CD1c-positive myeloid dendritic cell (primary cell): Measurements from ENCODE around the gene SPEM2.

Experiments used
- DNase-seq: peaks from one replicate; pipeline ENCODE4 v3.0.0-alpha.2; 2016; ENCODE audit errors: extremely low spot score

The SPEM2 gene

GRCh38 chr17:7421186-7421585, 4.2 kb upstream of the SPEM2 start:
- no peak for DNase-seq

DNA sequence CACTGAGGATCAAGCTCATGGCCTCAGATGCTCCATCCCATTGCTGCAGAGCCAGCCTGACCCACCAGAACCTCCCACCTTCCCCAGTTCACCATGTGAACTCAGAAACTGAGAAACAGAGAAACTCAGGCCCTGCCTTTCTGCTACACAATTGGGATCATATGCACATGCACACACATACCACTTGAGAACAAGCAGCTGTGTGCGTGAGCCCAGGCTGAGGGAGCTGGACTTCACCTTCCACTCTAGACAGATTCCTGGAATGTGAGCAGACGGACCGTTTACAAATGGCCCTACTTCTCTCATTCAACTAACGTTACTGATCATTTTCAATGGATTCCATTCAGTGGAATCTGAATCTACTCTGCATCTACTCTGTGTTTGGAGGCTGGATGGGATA, 1.7 kb upstream of the SPEM2 start:
- DNase-seq: no peak

- no peak for DNase-seq
These were observed 340 bp downstream of the SPEM2 start for GRCh38 chr17:7425756-7426155.

- no peak for DNase-seq
These were observed 917 bp downstream of the SPEM2 start for GRCh38 chr17:7426203-7426863.

DNA sequence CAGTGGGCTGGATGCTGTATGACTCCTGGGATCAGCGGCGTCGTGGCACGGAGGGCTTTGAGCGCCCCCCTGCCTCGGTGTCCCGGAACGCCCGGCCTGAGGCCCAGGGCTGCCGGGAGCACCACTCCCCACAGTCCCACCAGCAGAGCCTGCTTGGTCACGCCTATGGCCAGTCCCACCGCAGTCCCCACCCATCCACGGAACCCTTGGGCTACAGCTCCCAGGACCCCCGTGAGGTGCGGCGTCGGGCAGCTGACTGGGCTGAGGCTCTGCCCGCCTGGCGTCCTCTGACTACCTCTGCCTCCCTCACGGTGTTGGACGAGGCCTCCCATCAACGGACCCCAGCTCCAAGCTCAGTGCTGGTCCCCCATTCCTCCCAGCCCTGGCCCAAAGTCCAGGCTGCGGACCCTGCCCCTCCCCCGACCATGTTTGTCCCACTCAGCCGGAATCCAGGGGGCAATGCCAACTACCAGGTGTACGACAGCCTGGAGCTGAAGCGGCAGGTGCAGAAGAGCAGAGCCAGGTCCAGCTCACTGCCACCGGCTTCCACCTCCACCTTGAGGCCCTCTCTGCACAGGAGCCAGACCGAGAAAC, 1.6 kb downstream of the SPEM2 start:
- no peak for DNase-seq

DNA sequence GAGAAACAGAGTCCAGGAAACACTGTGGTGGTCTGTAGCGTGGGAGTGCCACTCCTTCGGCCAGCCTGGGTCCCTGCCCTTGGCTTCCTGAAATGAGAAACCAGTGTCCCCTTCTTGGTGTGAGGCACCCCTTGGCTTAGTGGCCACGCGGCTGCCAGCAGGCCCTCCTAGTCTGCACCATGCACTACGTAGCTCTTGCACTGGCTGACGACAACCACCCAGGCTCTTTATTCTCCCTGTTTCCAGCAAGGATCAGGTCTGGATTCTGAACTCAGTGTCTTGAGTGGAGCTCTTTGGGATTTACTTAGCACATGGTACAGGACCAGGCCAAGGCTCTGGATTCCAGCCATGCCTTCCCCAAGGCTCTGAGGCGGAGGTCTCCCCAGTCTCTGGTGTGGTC, 2.1 kb downstream of the SPEM2 start:
- DNase-seq: no peak

DNA sequence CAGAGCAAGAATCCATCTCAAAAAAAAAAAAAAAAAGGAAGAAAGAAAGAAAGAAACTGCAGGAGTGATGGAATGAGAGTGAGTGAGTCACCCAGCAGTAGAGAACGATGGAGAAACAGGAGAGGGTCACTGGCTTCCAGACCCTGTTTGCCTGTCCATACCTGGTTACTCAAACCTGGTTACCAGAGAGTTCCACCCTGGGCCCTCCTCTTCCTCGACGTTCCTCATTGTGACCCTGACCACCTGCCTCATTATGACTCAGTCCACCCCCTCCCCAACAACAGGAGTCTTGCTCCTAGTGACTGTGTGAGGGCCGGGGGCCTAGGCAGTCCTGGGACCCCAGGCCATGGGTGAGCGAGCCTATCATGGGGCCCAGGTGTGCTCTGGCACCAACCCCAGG, 3.1 kb downstream of the SPEM2 start, which contains the start of gene SPEM3:
Gene SPEM3, plus strand, starts transcription at position 301 of the 400 bp plus-strand sequence. Its CDS starts 46 bp downstream, at position 347.
- no peak for DNase-seq

DNA sequence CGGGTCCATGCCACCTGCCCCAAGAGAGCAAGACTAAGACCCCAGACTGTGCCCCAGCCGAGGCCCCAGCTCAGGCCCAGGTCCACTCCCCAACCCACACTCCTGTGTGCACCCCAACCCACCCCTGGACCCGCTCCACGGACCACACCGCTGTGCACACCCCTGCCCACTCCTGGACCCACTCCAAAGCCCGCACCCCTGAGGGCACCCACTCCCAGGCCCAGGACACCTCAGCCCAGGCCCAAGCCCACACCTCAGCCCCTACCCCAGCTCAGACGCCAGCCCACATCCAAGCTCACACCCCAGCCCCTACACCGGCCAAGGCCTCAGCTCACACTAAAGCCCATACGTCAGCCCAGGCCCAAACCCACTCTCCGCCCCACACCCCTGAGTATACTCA, 4.3 kb downstream of the SPEM2 start:
- no peak for DNase-seq

- no peak for DNase-seq
These were observed 5.8 kb downstream of the SPEM2 start for GRCh38 chr17:7431231-7431630.

DNA sequence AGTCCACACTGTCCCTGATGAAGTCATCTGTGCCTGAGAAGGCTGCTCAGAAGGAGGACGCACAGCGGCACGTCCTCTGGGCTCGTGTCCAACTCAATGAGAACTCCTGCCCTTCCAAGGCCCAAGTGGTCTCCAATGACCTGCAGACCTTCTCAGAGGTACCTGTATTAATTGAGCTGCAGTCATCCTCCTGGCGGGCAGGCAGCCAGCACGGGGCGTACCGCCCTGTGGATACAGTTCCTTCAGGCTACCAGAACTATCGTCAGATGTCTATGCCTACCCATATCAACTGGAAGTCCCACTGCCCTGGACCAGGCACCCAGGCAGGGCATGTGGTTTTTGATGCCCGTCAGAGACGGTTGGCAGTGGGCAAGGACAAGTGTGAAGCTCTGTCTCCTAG, 6.9 kb downstream of the SPEM2 start:
- no peak for DNase-seq

DNA sequence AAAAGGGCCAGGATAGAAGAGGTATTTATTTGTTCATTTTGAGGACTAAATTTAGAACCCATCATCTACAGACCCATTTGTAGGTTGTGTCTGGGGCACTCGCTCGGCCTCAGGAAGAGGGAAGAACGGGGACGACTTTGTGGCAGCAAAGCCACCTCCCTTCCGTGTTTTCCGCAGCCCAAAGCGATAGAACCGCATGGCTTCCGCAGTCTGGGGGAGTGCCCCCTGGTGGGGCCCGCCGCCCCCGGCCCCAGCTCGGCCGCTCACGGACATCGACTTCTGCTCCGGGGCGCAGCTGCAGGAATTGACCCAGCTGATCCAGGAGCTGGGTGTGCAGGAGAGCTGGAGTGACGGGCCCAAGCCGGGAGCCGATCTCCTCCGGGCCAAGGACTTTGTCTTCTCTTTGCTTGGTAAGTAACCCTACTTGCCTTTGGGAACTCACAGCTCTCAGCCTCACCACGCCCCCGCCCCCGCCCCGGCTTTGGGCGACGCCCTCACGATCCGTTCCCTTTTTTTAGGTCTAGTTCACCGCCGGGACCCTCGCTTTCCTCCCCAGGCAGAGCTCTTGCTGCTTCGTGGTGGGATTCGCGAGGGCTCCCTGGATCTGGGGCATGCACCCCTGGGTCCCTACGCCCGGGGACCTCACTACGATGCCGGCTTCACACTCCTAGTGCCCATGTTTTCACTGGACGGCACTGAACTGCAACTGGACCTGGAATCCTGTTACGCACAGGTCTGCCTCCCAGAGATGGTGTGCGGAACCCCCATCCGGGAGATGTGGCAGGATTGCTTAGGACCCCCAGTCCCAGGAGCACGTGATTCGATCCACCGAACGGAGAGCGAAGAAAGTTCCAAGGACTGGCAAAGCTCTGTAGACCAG, 10.5 kb downstream of the SPEM2 start:
- DNase-seq: peak; percentile 78

- DNase-seq: peak; percentile 90
These were observed 11.3 kb downstream of the SPEM2 start for GRCh38 chr17:7436556-7437368.

- DNase-seq: no peak
These were observed 12.0 kb downstream of the SPEM2 start for GRCh38 chr17:7437369-7437863.

DNA sequence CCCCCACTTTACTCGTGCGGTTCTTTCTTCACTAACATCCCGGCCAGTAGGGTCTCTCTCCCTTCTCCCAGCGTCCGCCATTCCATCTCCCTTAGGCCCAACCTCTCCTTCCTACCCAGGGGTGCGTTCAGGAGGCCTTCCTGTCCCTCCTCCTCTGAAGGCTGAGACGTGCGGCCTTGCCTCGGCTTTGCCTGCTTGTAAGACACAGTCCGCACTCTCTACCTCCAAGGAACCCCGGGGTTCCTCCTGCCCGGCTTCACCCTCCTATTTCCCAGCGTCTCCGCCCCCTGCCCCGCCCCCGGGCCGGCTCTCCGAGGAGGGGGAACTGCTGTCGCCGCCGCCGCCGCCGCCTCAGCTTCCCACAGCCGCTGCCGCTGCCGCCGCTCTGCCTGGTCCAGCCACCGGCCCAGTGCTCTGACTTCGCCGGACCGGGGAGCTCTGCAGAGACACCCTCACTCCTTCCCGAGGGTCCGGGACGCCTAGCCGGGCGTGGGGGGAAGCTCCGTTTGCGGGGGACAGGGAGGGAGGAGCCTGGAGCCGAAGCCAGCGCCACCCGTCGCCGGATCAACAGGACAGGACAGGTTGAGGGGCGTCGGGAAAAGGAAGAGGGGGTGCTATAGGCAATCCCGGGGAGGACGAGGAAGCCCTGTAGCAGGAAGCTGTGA, 12.7 kb downstream of the SPEM2 start:
- DNase-seq: peak; percentile 71

GRCh38 chr17:7438656-7439460, 13.4 kb downstream of the SPEM2 start:
- no peak for DNase-seq

DNA sequence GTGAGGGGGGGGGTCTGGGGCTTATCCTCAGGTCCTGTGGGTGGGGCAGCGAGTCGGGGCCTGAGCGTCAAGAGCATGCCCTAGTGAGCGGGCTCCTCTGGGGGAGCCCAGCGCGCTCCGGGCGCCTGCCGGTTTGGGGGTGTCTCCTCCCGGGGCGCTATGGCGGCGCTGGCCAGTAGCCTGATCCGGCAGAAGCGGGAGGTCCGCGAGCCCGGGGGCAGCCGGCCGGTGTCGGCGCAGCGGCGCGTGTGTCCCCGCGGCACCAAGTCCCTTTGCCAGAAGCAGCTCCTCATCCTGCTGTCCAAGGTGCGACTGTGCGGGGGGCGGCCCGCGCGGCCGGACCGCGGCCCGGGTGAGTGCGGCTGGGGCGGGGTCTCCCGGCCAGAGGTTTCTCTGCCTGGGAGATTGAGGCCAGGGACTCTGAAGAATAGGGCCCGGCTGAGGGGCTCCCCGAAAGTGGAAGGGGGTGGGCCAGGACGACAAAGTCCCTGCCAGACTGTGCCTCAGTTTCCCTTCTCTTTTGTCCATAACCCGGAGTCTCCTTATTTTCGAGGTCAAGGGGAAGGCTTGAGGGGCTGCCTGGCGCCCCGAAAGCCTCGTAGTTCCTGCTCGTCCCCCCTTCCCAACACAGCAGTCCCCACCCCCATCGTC, 14.2 kb downstream of the SPEM2 start, which contains the start of gene FGF11:
Gene FGF11, plus strand, starts transcription at position 51 of the 651 bp plus-strand sequence. Its CDS starts 109 bp downstream, at position 160.
- no peak for DNase-seq

DNA sequence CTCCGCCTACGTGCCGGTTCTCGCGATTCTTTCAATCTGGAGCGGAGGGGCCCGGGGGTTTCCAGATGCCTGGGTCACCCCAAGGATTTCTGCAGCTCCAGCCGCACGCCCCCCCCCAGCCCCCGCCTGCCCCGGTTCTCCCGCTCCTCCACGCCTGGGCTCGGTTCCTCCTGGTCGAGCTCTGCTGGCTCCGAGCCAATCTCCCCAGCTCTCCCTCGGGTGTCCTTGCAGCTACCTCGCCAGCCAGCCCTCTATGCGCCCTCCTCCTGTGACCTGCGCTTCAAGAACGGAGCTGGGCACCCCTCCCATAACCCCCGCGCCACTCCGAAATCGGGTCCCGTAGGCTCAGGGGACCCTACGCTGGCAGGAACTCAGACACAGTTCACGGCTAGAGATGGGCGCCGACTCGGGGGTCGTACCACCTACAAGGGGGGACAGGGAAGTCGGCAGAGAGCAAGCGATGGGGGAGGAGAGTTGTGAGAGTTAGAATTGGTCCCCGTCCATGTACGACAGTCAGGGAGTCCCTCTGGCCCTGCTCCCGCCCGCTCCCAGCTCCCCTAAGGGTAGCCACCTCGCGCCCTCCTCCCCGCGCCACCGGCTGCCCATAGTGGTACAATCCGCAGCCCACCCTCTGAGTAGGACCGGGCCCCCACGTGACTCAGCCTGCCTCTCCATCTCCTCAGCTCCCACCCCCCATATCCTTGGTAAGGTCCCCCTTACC, 14.9 kb downstream of the SPEM2 start:
- peak; percentile 65 for DNase-seq

GRCh38 chr17:7440834-7441195, 15.4 kb downstream of the SPEM2 start:
- DNase-seq: no peak

DNA sequence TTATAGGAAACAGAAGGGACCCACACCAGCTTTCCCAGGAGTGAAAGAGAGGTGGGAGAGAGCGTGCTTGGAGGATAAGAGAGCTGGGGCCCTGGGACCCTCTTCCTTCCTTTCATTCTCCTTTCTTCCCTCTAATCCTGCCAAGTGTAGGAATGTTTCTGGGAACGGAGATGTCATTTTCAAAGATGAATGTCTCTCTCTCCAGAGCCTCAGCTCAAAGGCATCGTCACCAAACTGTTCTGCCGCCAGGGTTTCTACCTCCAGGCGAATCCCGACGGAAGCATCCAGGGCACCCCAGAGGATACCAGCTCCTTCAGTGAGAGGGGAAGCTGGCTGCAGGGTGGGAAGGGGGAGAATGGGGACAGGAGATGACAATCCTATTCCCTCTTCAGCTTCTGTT, 15.8 kb downstream of the SPEM2 start:
- no peak for DNase-seq
